Measurements from ENCODE around the gene PANX2. TPM values are rescaled to one million over a fixed set of nuclear protein-coding genes. Genes with fewer than 3 reads are reported as not detected.

The PANX2 gene
- total and polyA plus RNA-seq, 9 of the 15 experiments (the other 6 are each of a cell fraction or from before 2014, with no cell fraction given), result 0.01 to 3.9 (median 0.67) TPM; not detected in 1

DNA sequence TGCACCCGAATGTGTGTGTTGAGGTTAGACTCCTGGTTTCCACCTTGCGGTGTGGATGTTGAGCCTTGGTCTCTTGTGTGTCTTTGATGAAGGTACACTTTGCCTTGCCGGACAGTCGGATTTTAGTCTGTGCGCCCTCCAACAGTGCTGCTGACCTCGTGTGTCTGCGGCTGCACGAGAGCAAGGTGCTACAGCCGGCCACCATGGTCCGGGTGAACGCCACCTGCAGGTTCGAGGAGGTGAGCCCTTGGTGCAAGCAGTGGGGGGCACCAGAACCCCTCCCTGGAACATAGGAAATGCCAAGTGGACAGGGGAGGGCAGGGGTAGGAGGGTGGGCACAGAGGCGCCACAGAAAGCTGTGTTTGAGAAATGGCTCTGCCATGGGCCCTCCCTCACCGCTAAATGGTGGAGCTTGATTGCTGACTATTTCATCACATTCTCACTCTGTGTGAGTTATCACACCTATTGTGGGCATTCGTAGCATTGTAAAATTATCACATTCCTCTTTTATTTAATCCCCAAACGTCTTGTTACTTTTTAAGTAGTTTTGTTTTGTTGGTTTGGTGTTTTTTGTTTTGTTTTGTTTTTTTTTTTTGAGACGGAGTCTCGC lies 26.4 kb upstream of the PANX2 start (continued):
- TF ChIP-seq, protein P1, sequence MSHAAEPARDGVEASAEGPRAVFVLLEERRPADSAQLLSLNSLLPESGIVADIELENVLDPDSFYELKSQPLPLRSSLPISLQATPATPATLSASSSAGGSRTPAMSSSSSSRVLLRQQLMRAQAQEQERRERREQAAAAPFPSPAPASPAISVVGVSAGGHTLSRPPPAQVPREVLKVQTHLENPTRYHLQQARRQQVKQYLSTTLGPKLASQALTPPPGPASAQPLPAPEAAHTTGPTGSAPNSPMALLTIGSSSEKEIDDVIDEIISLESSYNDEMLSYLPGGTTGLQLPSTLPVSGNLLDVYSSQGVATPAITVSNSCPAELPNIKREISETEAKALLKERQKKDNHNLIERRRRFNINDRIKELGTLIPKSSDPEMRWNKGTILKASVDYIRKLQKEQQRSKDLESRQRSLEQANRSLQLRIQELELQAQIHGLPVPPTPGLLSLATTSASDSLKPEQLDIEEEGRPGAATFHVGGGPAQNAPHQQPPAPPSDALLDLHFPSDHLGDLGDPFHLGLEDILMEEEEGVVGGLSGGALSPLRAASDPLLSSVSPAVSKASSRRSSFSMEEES (CRISPR knock-in tag; IDR thresholded peaks at IDR 0.05), result no peak
- no peak for TF ChIP-seq ZNF165 (CRISPR knock-in tag; IDR thresholded peaks at IDR 0.05; ENCODE audit: borderline replicate concordance)
- TF ChIP-seq, protein P2, sequence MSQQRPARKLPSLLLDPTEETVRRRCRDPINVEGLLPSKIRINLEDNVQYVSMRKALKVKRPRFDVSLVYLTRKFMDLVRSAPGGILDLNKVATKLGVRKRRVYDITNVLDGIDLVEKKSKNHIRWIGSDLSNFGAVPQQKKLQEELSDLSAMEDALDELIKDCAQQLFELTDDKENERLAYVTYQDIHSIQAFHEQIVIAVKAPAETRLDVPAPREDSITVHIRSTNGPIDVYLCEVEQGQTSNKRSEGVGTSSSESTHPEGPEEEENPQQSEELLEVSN (IDR thresholded peaks at IDR 0.05; ENCODE audit: borderline replicate concordance in 1 of 2, extremely low read depth in 1 of 2, insufficient read depth in 1 of 2, insufficient read length in 1 of 2, low read depth in 1 of 2, low read length in 1 of 2, poor library complexity in 1 of 2, severe bottlenecking in 1 of 2), result peak in 1 of 2 experiments; percentile 47

DNA sequence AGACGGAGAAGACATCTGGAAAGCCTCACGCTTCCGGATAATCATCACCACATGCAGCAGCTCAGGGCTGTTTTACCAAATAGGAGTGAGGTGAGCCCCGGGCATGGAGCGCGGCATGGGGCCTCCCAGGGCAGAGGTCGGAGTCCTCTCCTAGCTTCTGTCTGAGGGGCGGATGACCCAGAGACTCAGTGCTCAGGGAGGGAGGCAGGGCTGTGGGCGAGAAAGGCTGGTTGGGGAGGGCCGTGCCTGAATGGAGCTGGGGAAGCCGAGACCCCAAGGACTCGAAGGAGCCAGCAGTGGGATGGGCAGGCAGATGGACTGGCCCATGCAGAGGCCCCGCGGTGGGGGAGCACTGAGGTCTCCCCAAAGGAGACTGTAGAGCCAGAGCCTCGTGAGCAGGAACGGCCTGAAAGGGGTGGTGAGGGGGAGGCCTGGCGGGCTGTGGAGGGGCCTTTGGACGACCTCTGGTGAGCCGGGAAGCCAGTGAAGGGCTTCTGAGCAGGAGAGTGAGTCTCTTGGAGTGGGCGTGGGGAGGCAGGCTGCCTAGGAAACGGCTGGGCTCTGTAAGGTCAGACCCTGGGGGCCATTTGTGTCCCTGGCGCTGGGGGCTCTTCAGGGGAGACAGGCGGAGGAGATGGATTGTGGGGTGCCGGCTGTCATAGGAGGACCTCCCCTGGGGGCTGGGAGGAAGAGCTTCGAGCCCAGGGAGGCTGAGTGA lies 24.7 kb upstream of the PANX2 start:
- H3K4me3 ChIP-seq, result no peak overlapping the region
- BruUV-seq (replicated peaks), result no TSS peak
- POLR2A ChIA-PET, result no interaction called here
- H3K4me1 ChIP-seq (replicated peaks in 1 of 2; ENCODE audit: control insufficient read depth in 2 of 2, insufficient read depth in 2 of 2, low read length in 2 of 2), result peaks cover 5 to 48% of the 10 kb centered on the region in 2 experiments; a peak in 4 of 5 replicates
- no peak overlapping the region for H3K4me2 ChIP-seq (ENCODE audit: insufficient read depth, low read length)
- H4K20me1 ChIP-seq (replicated peaks; ENCODE audit: control insufficient read depth, insufficient read depth, low read length), result peaks cover 5% of the 10 kb centered on the region; the same call in 1 of the 2 replicates
- 59% methylated on average over 14 of the region's 25 CpGs for WGBS (ENCODE audit: insufficient coverage, low coverage, missing lambda C conversion rate)
- H3K27me3 ChIP-seq (ENCODE audit: control insufficient read depth in 2 of 2, insufficient read depth in 2 of 2, low read length in 2 of 2), result peaks cover 0 to 11% of the 10 kb centered on the region in 2 experiments; a peak in 3 of 5 replicates
- TF ChIP-seq KDM2B (CRISPR knock-in tag; IDR thresholded peaks at IDR 0.05), result no peak
- no peak for TF ChIP-seq BCL6 (CRISPR knock-in tag; IDR thresholded peaks at IDR 0.05)
- TF ChIP-seq TRIM24 (IDR thresholded peaks at IDR 0.05), result no peak
- no peak for TF ChIP-seq DIDO1 (tag; IDR thresholded peaks at IDR 0.05; ENCODE audit: low read depth)
- TF ChIP-seq ZNF436 (CRISPR knock-in tag; IDR thresholded peaks at IDR 0.05), result no peak
- TF ChIP-seq TCFL5 (CRISPR knock-in tag; conservative IDR thresholded peaks at IDR 0.05), result no peak
- TF ChIP-seq, protein P3, sequence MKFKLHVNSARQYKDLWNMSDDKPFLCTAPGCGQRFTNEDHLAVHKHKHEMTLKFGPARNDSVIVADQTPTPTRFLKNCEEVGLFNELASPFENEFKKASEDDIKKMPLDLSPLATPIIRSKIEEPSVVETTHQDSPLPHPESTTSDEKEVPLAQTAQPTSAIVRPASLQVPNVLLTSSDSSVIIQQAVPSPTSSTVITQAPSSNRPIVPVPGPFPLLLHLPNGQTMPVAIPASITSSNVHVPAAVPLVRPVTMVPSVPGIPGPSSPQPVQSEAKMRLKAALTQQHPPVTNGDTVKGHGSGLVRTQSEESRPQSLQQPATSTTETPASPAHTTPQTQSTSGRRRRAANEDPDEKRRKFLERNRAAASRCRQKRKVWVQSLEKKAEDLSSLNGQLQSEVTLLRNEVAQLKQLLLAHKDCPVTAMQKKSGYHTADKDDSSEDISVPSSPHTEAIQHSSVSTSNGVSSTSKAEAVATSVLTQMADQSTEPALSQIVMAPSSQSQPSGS (CRISPR knock-in tag; IDR thresholded peaks at IDR 0.05), result no peak
- ATAC-seq, result no peak
- no peaks in the 10 kb centered on the region for H3K79me2 ChIP-seq (ENCODE audit: control insufficient read depth, insufficient read depth, low read length)
- H2AFZ ChIP-seq (ENCODE audit: low read depth, low read length), result no peak overlapping the region
- FAIRE-seq, result no peak
- H3K9me1 ChIP-seq (ENCODE audit: control insufficient read depth, insufficient read depth, low read length), result no peaks in the 10 kb centered on the region
- H3K27ac ChIP-seq (ENCODE audit: extremely low read depth, low read depth, low read length), result no peak overlapping the region
- H3K36me3 ChIP-seq (ENCODE audit: control insufficient read depth, insufficient read depth, low read length), result no peaks in the 10 kb centered on the region
- DNase-seq (ENCODE audit: extremely low read depth in 1 of 4, low spot score in 3 of 4), result no peak
- in situ Hi-C loops (cut with MboI) (no loop called here), intact Hi-C loops (cut with micrococcal nuclease) (loop anchor here (5.0 to 10.0 kb wide), 2 partner anchors 199 to 546 kb away; partner anchors contain the start of gene PPP6R2)
- no peaks in the 10 kb centered on the region for H3K9me3 ChIP-seq (replicated peaks; ENCODE audit: control insufficient read depth, insufficient read depth, low read depth, low read length)
- CTCF ChIA-PET (ENCODE audit: low intra/inter-chr PET ratio), result interaction anchor here (1.7 kb wide), 1 partner anchor 64 kb away, joined by 10 read pairs; no protein-coding TSS in a partner anchor
- H3K9ac ChIP-seq (ENCODE audit: insufficient read depth in 1 of 2, low read depth in 2 of 2, low read length in 2 of 2), result peak overlapping the region in 1 of 2 experiments; percentile 52; a peak in 2 of 4 replicates
